Measurements from ENCODE around the gene PLEKHM3. TPM values are rescaled to one million over a fixed set of nuclear protein-coding genes. Genes with fewer than 3 reads are reported as not detected.

The PLEKHM3 gene
- total RNA-seq, 1 donor from 2014 or later: 6.4 TPM

DNA sequence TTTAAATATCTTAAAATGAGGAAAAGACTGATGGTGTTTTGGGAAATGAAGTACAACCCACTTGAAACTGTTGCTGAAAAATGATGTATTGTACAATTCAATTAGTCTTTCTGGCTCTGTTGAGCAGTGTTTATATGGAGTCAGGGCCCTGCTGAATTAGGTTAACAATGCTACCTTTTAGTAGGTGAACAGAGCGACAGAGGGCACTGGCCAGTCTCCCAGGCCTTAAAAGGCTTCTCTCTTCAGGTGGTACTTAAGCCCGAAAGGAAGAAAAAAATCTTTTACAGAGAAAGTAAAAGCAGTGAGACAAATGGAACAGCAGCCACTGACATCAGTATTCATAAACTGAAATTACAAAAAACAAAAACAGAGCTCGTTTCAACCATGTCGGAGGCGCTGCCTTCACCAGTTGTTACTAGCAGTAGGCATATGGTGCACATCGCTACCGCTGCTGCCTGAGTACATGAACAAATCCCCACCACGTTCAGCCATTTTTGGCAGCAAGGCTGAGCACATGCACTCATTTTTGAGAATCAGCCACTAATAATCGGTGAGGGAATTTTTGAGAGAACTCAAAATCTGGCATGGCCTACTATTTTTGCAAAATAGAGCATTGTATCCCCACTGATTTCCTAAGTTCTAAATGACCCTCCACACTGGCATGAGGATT, 91.8 kb downstream of the PLEKHM3 start:
- intact Hi-C loops (cut with micrococcal nuclease): no loop called here
- Mint-ChIP-seq H3K4me1 (ENCODE audit: low read depth) (no peaks in the 10 kb centered on the region), H3K27ac (no peak overlapping the region), H3K36me3 (ENCODE audit: low read depth) (no peaks in the 10 kb centered on the region), H3K4me3 (no peak overlapping the region), H3K27me3 (ENCODE audit: insufficient read depth) (no peaks in the 10 kb centered on the region), H3K9me3 (no peaks in the 10 kb centered on the region)
- DNase-seq (ENCODE audit: low spot score): no peak

DNA sequence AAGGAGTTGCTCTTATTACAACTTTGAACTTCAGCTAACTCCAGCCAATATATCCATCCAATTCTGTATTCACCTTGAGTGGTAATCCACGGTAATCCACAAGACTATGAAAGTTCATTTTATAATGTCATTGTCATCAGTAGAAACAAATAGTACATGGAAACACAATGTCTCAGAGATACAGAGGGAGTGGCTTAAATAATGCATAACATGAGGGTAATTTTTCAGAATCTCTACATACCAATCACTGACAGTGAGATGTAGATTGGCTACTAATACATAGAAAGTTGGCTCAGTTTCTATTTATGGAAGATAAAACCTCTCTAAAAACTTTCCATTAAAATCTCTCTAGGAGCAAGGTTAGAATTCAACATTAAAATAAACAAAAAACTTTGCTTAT, 93.2 kb downstream of the PLEKHM3 start:
- no peak for DNase-seq (ENCODE audit: low spot score)

DNA sequence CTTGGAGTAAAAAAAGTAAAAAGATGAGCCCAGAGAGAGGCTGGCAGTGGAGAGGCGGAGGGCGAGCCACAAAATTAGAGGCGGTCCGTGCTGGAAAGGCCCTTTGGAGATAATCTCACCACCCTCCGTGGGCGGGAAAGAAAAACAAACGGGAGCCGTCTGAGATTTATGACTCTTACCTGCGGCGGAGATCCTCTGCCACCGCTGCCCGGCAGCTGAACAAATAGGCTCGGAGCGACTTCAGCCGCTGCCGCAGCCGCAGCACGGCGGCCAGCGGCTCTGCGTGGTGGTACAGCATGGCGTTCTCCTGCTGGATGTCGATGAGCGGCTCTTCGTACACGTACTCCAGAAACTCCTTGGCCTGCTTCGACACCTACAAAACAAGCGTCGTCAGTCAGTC, 94.6 kb downstream of the PLEKHM3 start:
- Mint-ChIP-seq H3K4me1 (ENCODE audit: low read depth) (no peaks in the 10 kb centered on the region), H3K36me3 (ENCODE audit: low read depth) (no peaks in the 10 kb centered on the region), H3K27ac (no peak overlapping the region), H3K4me3 (no peak overlapping the region), H3K9me3 (no peaks in the 10 kb centered on the region), H3K27me3 (ENCODE audit: insufficient read depth) (no peaks in the 10 kb centered on the region)
- DNase-seq (ENCODE audit: low spot score): no peak
- intact Hi-C loops (cut with micrococcal nuclease): no loop called here

More for the DNA sequence above, 93.2 kb downstream of the PLEKHM3 start:
- H3K4me1 Mint-ChIP-seq (ENCODE audit: low read depth): no peaks in the 10 kb centered on the region
- H3K27ac Mint-ChIP-seq: no peak overlapping the region
- H3K36me3 Mint-ChIP-seq (ENCODE audit: low read depth): no peaks in the 10 kb centered on the region
- no peaks in the 10 kb centered on the region for H3K27me3 Mint-ChIP-seq (ENCODE audit: insufficient read depth)
- intact Hi-C loops (cut with micrococcal nuclease): no loop called here
- H3K9me3 Mint-ChIP-seq: no peaks in the 10 kb centered on the region
- H3K4me3 Mint-ChIP-seq: no peak overlapping the region

DNA sequence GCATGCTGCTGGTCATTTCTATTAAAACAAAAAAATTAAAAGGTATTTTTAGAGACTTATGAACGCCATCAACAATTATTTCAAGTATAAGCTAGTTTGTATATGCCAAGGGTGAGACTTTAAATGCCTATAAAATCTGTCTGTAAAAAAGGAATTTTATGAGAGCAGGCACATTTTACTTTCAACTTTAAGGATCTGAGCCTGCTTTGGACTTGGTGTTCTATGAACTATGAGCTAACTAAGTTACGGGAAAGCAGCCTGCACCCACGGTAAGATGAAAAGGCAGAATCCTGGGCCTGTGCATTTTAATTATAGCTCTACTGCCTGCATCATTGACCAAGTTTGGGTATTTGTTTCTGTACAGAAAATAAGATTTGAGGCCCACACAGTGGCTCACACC, 95.4 kb downstream of the PLEKHM3 start:
- no peaks in the 10 kb centered on the region for H3K36me3 Mint-ChIP-seq (ENCODE audit: low read depth)
- no peak overlapping the region for H3K27ac Mint-ChIP-seq

DNA sequence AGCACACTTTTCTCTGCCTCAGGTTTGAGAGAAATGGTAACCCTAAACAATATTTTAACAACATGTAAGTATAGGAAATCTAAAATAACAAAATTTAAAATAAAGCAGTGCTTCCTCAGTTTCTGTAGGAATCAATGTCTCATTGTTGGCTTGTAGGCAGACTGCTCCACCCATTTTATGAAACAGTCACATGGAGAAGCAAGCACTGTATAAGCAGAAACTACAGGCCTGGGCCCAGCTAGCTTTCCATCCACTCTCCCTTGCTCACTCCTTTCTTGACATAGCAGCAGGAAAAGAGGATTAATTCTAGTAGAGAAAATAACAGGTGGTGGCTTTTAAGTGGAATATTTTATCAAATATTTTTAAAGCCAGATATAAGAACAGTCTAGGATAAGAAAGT, 97.2 kb downstream of the PLEKHM3 start:
- no peaks in the 10 kb centered on the region for H3K36me3 Mint-ChIP-seq (ENCODE audit: low read depth)
- no peak overlapping the region for H3K27ac Mint-ChIP-seq
- no peaks in the 10 kb centered on the region for H3K27me3 Mint-ChIP-seq (ENCODE audit: insufficient read depth)
- H3K4me1 Mint-ChIP-seq (ENCODE audit: low read depth): no peaks in the 10 kb centered on the region
- H3K4me3 Mint-ChIP-seq: no peak overlapping the region
- no peak for DNase-seq (ENCODE audit: low spot score)
- intact Hi-C loops (cut with micrococcal nuclease): no loop called here
- no peaks in the 10 kb centered on the region for H3K9me3 Mint-ChIP-seq

More for the DNA sequence above, 95.4 kb downstream of the PLEKHM3 start:
- intact Hi-C loops (cut with micrococcal nuclease): no loop called here
- DNase-seq (ENCODE audit: low spot score): no peak
- Mint-ChIP-seq H3K9me3 (no peaks in the 10 kb centered on the region), H3K4me1 (ENCODE audit: low read depth) (no peaks in the 10 kb centered on the region), H3K27me3 (ENCODE audit: insufficient read depth) (no peaks in the 10 kb centered on the region), H3K4me3 (no peak overlapping the region)

DNA sequence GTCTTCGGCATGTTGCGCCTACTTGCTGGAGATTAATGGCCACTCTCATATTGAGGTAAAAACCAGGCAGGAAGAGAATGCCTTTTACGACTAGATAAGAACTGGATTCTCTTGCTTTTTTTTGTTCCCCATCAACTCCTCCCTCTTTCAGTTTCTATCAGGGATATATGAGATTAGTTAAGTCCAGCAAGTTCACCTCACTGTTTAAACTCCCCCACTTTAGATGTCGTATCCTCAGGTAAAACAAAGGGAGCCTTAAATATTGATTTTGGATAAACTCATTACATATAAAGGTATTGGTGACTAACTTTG, 98.4 kb downstream of the PLEKHM3 start:
- Mint-ChIP-seq H3K27ac (no peak overlapping the region), H3K36me3 (ENCODE audit: low read depth) (no peaks in the 10 kb centered on the region), H3K4me3 (no peak overlapping the region), H3K27me3 (ENCODE audit: insufficient read depth) (no peaks in the 10 kb centered on the region), H3K4me1 (ENCODE audit: low read depth) (no peaks in the 10 kb centered on the region), H3K9me3 (no peaks in the 10 kb centered on the region)
- DNase-seq (ENCODE audit: low spot score): no peak
- intact Hi-C loops (cut with micrococcal nuclease): no loop called here

DNA sequence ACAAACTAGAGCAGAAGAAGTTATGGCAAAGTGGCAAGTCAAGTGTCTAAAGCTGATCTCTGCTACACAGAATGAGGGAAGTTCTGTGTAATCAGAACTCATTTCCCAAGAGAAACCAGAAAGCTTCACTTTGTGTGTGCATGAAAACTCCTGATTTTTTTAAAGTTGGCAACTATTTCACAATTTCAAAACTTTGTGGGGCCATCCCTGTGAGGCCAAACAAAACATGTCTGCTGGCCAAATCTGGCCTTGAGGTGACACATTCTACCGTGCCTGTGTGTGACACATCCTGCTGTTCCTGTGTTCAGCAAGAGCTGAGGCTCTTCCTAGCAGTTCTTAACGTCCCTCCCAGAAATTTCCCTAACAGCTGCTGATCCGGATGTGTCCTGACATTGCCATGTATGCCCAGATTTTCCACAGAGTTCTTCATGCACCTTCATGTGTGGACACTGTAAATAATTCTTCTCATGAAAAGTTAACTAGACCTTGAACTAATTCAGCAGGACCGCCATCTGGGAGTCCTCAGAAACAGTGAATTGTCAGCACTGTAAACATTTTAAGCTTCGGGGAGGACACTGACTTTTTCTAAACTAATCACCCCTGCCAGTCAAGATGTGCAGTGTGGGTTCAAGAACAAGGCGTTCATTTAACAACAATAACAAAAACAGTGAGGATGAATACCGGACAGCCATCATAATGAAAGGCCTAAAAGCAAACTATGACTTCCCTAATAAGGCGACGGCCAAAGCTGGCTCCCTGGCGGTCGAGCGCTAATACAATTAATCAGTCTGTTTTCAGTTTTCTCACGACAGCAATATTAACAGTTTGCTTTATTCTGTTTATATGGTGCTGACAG, 99.0 kb downstream of the PLEKHM3 start:
- DNase-seq (ENCODE audit: low spot score): no peak
- Mint-ChIP-seq H3K9me3 (no peaks in the 10 kb centered on the region), H3K27me3 (ENCODE audit: insufficient read depth) (no peaks in the 10 kb centered on the region), H3K4me1 (ENCODE audit: low read depth) (no peaks in the 10 kb centered on the region), H3K4me3 (no peak overlapping the region), H3K36me3 (ENCODE audit: low read depth) (no peaks in the 10 kb centered on the region), H3K27ac (no peak overlapping the region)
- intact Hi-C loops (cut with micrococcal nuclease): no loop called here

DNA sequence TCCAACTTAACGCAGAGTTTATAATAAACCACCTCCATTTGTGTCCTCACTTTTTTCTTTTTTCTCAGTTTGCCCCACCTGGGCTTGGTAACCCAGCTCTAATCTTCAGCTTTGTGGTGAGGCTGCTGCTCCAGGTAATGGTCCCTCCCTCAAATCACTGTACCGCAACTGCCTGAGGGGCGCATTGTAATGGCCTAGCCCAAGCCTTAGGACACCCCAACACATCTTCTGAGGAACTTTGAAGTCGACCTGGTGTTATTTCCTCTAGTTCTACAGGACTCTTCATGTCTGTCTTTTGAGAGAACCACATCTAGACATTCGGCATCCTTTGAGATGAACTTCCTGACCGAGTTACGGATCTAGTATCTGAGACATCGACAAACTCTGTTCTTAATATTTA, 99.7 kb downstream of the PLEKHM3 start:
- Mint-ChIP-seq H3K27ac (no peak overlapping the region), H3K9me3 (no peaks in the 10 kb centered on the region), H3K4me1 (ENCODE audit: low read depth) (no peaks in the 10 kb centered on the region), H3K36me3 (ENCODE audit: low read depth) (no peaks in the 10 kb centered on the region), H3K4me3 (no peak overlapping the region), H3K27me3 (ENCODE audit: insufficient read depth) (no peaks in the 10 kb centered on the region)
- DNase-seq (ENCODE audit: low spot score): no peak
- intact Hi-C loops (cut with micrococcal nuclease): no loop called here

DNA sequence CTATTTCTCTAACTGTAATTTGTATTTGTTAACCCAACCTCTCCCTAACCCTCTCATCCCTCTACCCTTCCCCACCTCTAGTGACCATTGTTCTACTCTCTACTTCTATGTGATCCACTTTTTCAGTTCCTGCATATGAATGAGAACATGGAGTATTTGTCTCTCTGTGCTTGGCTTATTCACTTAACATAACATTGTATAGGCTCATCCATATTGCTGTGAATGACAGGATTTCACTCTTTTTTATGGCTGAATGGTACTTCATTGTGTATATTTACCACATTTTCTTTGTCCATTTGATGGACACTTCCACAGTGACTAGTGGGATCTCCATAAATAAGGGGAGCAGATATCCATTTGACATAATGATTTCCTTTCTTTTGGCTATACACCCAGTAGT, 103.7 kb downstream of the PLEKHM3 start:
- H3K9me3 Mint-ChIP-seq: no peaks in the 10 kb centered on the region

DNA sequence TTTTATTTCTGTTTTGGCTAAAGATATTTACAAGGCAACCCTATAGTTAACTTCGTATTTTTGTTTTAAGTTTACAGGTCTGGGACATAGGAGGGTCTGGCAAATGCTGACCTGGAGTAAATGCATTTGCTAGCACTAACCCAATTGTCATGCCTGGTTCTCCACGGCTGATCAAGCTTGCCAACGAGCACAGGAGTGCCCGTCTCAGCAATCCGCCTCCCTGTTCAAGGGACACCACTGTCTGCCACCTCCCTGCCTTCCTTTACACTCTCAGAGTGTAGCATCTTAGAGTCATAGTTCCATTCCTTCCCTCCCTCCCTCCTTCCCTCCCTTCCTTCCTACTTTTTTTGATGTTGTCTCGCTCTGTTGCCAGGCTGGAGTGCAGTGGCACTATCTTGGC, 104.6 kb downstream of the PLEKHM3 start:
- Mint-ChIP-seq H3K4me1 (ENCODE audit: low read depth) (no peaks in the 10 kb centered on the region), H3K4me3 (no peak overlapping the region), H3K9me3 (no peaks in the 10 kb centered on the region), H3K27ac (no peak overlapping the region), H3K36me3 (ENCODE audit: low read depth) (no peaks in the 10 kb centered on the region), H3K27me3 (ENCODE audit: insufficient read depth) (no peaks in the 10 kb centered on the region)
- intact Hi-C loops (cut with micrococcal nuclease): no loop called here
- no peak for DNase-seq (ENCODE audit: low spot score)

More for the DNA sequence above, 103.7 kb downstream of the PLEKHM3 start:
- Mint-ChIP-seq H3K4me3 (no peak overlapping the region), H3K4me1 (ENCODE audit: low read depth) (no peaks in the 10 kb centered on the region), H3K27ac (no peak overlapping the region), H3K36me3 (ENCODE audit: low read depth) (no peaks in the 10 kb centered on the region), H3K27me3 (ENCODE audit: insufficient read depth) (no peaks in the 10 kb centered on the region)
- DNase-seq (ENCODE audit: low spot score): no peak
- intact Hi-C loops (cut with micrococcal nuclease): no loop called here

DNA sequence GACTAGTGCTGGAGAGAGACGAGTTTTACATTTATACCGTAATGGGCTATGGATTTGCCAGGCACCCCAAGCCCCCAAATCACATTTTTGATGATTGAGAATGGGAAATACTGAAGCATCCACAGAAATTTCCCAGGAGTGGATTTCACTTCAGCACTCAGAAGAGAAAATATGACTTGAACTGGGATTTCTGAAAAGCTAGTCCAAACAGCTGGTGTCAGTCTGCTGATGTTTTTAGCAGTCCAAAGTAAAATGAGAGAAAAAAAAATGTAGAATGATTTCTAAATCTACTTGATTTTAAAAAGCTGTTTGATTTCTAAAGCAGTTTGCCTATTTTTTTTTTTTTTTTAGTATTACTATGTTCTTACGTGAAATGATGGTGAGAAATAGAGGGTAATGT, 105.0 kb downstream of the PLEKHM3 start:
- Mint-ChIP-seq H3K9me3 (no peaks in the 10 kb centered on the region), H3K27me3 (ENCODE audit: insufficient read depth) (no peaks in the 10 kb centered on the region), H3K27ac (no peak overlapping the region), H3K4me1 (ENCODE audit: low read depth) (no peaks in the 10 kb centered on the region), H3K4me3 (no peak overlapping the region), H3K36me3 (ENCODE audit: low read depth) (no peaks in the 10 kb centered on the region)
- no peak for DNase-seq (ENCODE audit: low spot score)
- intact Hi-C loops (cut with micrococcal nuclease): no loop called here

DNA sequence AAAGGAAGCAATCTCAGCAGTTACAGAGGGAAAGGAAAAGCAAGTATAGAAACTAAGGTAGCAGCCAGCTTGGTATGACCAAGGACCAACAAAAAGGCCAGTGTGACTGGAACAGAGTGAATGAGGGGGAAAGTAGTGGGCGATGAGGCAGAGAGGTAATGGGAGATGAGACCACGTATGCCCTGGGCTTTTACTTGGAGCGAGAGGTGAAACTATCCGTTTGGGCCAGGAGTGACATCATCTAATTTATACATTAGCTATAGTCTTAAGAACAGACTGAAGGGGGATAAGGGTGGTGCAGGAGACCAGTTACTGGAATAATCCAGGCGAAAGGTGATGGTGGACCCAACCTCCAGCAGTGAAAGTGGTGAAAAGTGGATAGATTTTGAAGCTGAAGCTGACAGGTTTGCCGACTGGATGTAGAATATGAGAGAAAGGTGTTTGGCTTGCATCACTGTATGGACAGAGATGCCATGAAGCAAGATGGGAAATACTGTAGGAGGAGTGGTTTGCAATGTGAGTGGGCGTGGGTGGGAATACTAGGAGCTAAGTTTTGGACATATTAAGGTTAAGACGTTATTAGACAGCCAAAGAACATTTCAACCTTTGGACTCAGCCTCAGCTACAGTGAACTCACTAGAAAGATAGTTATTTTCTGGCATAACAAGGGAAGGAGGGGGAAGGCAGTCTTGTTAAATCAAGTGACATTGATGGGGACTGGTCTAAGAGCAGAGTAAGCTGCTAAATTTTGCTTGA, 106.0 kb downstream of the PLEKHM3 start:
- no peak for DNase-seq (ENCODE audit: low spot score)
- Mint-ChIP-seq H3K27me3 (ENCODE audit: insufficient read depth) (no peaks in the 10 kb centered on the region), H3K4me3 (no peak overlapping the region), H3K27ac (no peak overlapping the region), H3K4me1 (ENCODE audit: low read depth) (no peaks in the 10 kb centered on the region), H3K9me3 (no peaks in the 10 kb centered on the region), H3K36me3 (ENCODE audit: low read depth) (no peaks in the 10 kb centered on the region)
- intact Hi-C loops (cut with micrococcal nuclease): no loop called here

DNA sequence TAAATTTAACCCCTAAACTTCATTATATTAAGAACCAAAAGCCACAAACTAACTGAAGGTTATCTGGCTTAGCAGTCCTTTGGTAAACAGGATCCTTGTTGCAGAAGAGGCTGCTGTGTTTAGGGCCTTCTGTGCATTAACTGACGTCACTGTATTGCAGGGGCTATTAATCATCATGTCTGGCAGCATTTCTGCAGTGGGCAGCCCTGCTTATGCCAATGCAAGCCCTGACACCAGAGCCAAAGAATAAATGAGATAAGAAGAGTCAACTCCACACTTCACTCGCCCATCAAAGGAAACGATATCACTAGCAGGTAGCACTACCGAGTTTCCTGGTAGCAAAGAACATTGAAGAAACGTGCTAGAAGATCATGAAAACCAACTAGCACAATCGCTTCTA, 110.6 kb downstream of the PLEKHM3 start:
- intact Hi-C loops (cut with micrococcal nuclease): no loop called here
- H3K36me3 Mint-ChIP-seq (ENCODE audit: low read depth): peaks cover 2% of the 10 kb centered on the region
- no peaks in the 10 kb centered on the region for H3K9me3 Mint-ChIP-seq
- H3K27me3 Mint-ChIP-seq (ENCODE audit: insufficient read depth): no peaks in the 10 kb centered on the region
- H3K4me3 Mint-ChIP-seq: no peak overlapping the region
- DNase-seq (ENCODE audit: low spot score): no peak
- H3K27ac Mint-ChIP-seq: no peak overlapping the region
- no peaks in the 10 kb centered on the region for H3K4me1 Mint-ChIP-seq (ENCODE audit: low read depth)
